Ectodermal cell (in vitro differentiated cells): ENCODE results near the gene CHPF2.

Source experiments
- H3K27ac ChIP-seq: 2 replicates; pipeline ENCODE4 v1.7.0; 2013; ENCODE audit warnings: mild to moderate bottlenecking, low read depth, low read length; ENCODE audit not compliant: insufficient read depth, poor library complexity, severe bottlenecking
- H3K27me3 ChIP-seq: 2 replicates; pipeline ENCODE4 v1.7.0; 2013; ENCODE audit warnings: mild to moderate bottlenecking, low read length; ENCODE audit not compliant: insufficient read depth, control insufficient read depth, poor library complexity, severe bottlenecking
- H3K36me3 ChIP-seq: one replicate; pipeline ENCODE4 v1.7.0; 2013; ENCODE audit warnings: low read length; ENCODE audit not compliant: control insufficient read depth, insufficient read depth
- H3K4me1 ChIP-seq: one replicate; pipeline ENCODE4 v1.7.0; 2013; ENCODE audit warnings: low read length; ENCODE audit not compliant: control insufficient read depth, insufficient read depth
- H3K4me3 ChIP-seq: 2 replicates; pipeline ENCODE4 v1.7.0; 2013; ENCODE audit warnings: low read depth, low read length, control low read depth; ENCODE audit not compliant: insufficient read depth
- H3K9me3 ChIP-seq: 2 replicates; pipeline ENCODE4 v1.7.0; 2013; ENCODE audit warnings: mild to moderate bottlenecking, low read length, moderate library complexity; ENCODE audit not compliant: control insufficient read depth
- WGBS, 2 experiments: methylation state at CpG; one replicate each; pipeline ENCODE4 v1.1.7; 2013; ENCODE audit warnings: missing lambda C conversion rate in 2 of 2; 5-methylcytosine and 5-hydroxymethylcytosine counted together

Gene CHPF2

DNA sequence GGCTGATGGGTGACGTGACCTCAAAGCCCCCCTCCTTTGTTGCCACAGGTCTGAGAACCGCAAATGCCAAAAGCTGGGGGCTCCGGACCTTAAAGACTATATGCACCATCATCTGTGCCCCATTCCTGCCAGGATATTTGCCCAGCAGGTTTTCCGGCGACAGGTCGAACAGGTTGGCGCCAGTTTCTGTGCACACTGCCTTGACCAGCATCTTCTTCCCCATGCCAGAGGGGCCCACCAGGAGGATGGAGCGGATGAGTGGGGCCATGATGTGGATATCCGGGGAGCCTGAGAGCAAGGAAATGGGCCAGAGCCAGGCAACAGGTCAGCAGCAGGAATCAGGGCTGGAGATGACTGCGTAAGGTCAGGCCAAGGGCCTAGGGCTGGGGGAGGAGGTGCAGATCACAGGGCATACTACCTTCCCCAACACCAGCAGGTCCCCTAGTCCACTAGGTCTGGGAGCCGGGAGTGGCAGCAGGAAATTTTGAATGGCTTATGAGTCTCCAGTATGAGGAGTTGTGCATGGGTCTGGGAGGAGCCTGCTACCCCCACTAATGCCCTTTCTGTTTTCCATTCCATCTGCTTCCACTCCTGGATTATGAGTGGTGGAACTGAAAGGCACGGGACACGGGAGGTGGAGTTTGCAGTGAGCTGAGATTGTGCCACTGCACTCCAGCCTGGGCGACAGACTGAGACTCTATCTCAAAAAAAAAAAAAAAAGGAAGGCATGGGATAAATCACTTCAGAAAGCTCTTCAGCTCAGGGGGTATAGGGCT lies 38.9 kb upstream of the CHPF2 start:
- 93 to 96% methylated on average over 14 of the region's 14 CpGs for WGBS, 2 experiments
- H3K4me3 ChIP-seq: no peak overlapping the region
- H3K27ac ChIP-seq: no peak overlapping the region
- H3K9me3 ChIP-seq: no peaks in the 10 kb centered on the region
- peaks cover 4% of the 10 kb centered on the region for H3K27me3 ChIP-seq
- H3K36me3 ChIP-seq: no peaks in the 10 kb centered on the region
- H3K4me1 ChIP-seq: no peaks in the 10 kb centered on the region

DNA sequence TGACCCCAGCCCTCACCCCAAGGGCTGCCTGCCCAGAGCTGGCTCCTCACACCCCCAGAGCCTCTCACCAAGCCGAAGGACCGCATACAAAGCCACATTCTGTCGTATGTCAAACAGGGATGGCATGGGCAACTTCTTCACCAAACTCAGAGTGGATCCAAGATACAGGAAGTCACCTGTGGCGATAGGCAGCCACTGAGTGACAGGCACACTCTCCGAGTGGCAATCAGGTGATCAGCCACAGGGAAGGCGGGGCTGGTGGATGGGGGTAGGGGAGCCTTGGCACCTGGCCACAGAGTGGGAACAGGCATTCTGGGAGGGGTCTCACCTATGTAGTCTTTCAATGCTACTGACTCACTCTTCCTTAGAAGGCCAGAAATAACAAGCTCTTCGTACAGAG lies 38.1 kb upstream of the CHPF2 start:
- no peaks in the 10 kb centered on the region for H3K36me3 ChIP-seq
- WGBS, 2 experiments: 89 to 90% methylated on average over 7 of the region's 7 CpGs
- H3K27me3 ChIP-seq: peaks cover 4% of the 10 kb centered on the region
- no peaks in the 10 kb centered on the region for H3K4me1 ChIP-seq
- H3K27ac ChIP-seq: no peak overlapping the region
- no peaks in the 10 kb centered on the region for H3K9me3 ChIP-seq
- no peak overlapping the region for H3K4me3 ChIP-seq

- no peak overlapping the region for H3K27ac ChIP-seq
- no peak overlapping the region for H3K4me3 ChIP-seq
- peaks cover 4% of the 10 kb centered on the region for H3K27me3 ChIP-seq
- WGBS, 2 experiments: 72 to 75% methylated on average over 17 to 19 of the region's 19 CpGs
- H3K4me1 ChIP-seq: peaks cover 9% of the 10 kb centered on the region
- H3K9me3 ChIP-seq: no peaks in the 10 kb centered on the region
- no peaks in the 10 kb centered on the region for H3K36me3 ChIP-seq
These were observed 36.5 kb upstream of the CHPF2 start for GRCh38 chr7:151195616-151196450.

GRCh38 chr7:151197932-151198331 lies 34.4 kb upstream of the CHPF2 start:
- H3K4me1 ChIP-seq: peaks cover 9% of the 10 kb centered on the region
- no peaks in the 10 kb centered on the region for H3K9me3 ChIP-seq
- peaks cover 4% of the 10 kb centered on the region for H3K27me3 ChIP-seq
- H3K4me3 ChIP-seq: no peak overlapping the region
- no peaks in the 10 kb centered on the region for H3K36me3 ChIP-seq
- H3K27ac ChIP-seq: no peak overlapping the region

DNA sequence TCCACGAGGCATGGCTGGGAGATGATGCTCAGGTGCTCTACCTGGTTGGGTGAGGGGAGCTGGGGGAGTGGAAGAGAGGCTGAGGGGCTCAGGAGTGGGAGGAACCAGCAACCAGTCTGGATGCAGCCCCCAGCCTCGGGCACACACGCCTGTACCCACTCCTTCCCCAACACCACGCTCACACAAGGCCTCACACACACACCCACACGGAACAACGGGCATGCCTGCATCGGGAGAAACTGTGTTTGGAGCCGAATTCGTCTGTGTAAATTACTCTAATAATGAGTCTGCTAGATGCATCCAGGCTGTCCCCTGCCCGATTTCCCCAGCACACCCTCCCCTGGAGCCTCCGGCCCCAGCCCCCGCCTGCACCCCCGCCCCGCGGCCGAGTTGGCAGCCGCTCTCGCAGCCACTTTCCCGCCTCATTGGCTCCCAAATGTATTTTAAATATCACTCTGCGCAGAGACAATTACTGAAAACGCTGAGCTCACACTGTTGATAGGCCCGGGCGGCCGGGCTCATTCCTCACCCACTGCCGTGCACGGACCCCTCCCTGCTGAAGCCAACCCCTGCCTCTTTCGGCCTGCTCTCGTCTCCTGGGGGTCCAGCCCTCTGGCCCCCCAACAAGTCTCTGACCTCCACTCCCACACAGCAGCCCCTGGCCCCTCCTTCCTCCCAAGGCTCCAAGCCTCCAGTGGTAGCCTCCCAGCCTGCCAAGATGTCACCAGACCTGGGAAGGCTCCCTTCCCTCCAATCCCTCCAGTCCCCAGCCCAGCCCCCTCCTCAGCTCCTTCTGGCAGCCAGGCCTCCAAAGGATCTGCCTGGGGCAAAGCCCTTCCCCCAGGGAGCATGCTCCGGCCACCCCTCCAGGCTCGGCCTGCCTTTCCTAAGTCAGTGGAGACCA lies 33.1 kb upstream of the CHPF2 start:
- no peak overlapping the region for H3K27ac ChIP-seq
- no peaks in the 10 kb centered on the region for H3K36me3 ChIP-seq
- peaks cover 9% of the 10 kb centered on the region for H3K4me1 ChIP-seq
- H3K9me3 ChIP-seq: no peaks in the 10 kb centered on the region
- H3K4me3 ChIP-seq: no peak overlapping the region
- peaks cover 4% of the 10 kb centered on the region for H3K27me3 ChIP-seq
- WGBS, 2 experiments: 82% methylated on average over 30 of the region's 30 CpGs

- Histone ChIP-seq H3K4me3 (no peak overlapping the region), H3K9me3 (no peaks in the 10 kb centered on the region), H3K4me1 (peaks cover 9% of the 10 kb centered on the region), H3K36me3 (no peaks in the 10 kb centered on the region), H3K27me3 (no peaks in the 10 kb centered on the region), H3K27ac (no peak overlapping the region)
- WGBS, 2 experiments: 89 to 98% methylated on average over 3 of the region's 3 CpGs
These were observed 30.9 kb upstream of the CHPF2 start for GRCh38 chr7:151201344-151201743.

DNA sequence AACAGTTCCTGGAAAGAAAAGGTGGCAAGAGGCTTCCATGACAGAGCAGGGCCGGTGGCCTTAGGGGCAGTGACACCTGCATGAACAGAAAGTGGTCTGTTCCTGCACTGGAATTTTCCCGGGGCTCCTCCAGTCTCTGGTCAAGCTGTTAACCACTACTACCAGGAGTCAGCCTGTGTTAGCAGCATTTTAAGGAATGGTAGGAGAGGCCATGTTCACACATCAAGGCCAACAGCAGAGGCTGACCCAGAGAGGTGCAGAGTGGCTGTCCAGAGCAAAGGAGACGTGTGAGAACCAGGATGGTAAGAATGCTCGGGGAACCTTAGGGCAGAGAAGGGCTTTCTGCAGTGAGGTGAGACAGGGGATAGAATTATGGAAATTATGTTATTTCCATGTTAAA lies 30.5 kb upstream of the CHPF2 start:
- H3K36me3 ChIP-seq: no peaks in the 10 kb centered on the region
- H3K27me3 ChIP-seq: no peaks in the 10 kb centered on the region
- no peak overlapping the region for H3K27ac ChIP-seq
- H3K4me3 ChIP-seq: no peak overlapping the region
- WGBS, 2 experiments: 86 to 91% methylated on average over 4 of the region's 4 CpGs
- peaks cover 9% of the 10 kb centered on the region for H3K4me1 ChIP-seq
- no peaks in the 10 kb centered on the region for H3K9me3 ChIP-seq

DNA sequence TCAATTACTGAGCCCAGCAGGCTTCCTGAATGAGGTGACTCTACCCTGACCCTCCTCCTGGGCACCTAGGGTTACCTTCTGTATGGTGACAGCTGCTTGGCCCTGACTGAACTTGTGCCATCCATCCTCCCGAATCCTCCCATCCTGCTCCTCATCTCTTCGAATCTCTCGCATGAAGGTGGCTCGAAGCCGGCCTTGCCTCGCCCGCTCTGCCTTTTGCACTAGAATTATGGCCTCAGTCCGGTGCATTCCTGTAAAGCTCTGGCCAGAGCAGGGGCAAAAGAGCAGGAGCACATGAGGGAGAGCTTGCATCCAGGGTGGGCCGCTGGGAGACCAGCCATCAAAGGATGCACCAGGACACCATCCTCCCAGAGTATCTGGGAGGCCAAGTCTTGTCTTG lies 29.4 kb upstream of the CHPF2 start:
- WGBS, 2 experiments: 92% methylated on average over 9 of the region's 9 CpGs

DNA sequence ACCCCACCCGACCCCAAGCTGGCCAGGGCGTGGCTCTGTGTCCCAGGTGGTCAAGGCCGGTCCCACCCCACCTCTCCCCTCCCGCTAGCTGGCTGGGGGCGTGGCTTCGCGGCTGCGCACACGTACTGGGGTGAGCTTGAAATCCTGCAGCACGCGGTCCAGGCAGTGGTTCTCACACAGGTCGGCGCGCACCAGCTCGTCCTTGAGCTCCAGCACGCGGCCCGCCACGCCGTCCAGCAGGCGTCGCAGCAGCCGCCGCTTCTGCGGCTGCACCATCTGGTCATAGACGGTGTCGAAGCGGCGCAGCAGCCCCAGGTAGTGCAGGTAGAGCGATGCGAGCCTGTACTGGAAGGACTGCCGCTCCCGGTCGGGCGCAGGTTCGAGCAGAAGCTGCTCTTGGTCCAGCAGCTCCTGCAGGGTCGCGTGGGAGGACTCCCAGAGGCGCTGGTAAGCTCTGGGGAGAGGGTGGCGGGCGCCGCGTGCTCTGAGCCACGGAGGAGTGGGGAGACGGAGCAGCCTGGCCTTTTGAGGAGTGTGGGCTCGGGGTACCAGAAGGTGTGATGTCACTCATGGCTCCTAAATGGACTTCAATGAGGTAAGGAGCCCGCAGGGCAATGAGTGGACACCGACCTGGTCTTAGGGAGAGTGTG lies 27.8 kb upstream of the CHPF2 start:
- H3K27ac ChIP-seq: no peak overlapping the region
- no peak overlapping the region for H3K4me3 ChIP-seq
- H3K4me1 ChIP-seq: peaks cover 6% of the 10 kb centered on the region
- H3K9me3 ChIP-seq: no peaks in the 10 kb centered on the region
- H3K36me3 ChIP-seq: no peaks in the 10 kb centered on the region
- H3K27me3 ChIP-seq: no peaks in the 10 kb centered on the region
- 92 to 93% methylated on average over 48 of the region's 48 CpGs for WGBS, 2 experiments

More for the DNA sequence above, 29.4 kb upstream of the CHPF2 start:
- H3K4me1 ChIP-seq: peaks cover 9% of the 10 kb centered on the region
- no peaks in the 10 kb centered on the region for H3K36me3 ChIP-seq
- no peak overlapping the region for H3K4me3 ChIP-seq
- H3K9me3 ChIP-seq: no peaks in the 10 kb centered on the region
- no peaks in the 10 kb centered on the region for H3K27me3 ChIP-seq
- no peak overlapping the region for H3K27ac ChIP-seq
